ENCODE results near the gene PHACTR2.

Gene PHACTR2

DNA sequence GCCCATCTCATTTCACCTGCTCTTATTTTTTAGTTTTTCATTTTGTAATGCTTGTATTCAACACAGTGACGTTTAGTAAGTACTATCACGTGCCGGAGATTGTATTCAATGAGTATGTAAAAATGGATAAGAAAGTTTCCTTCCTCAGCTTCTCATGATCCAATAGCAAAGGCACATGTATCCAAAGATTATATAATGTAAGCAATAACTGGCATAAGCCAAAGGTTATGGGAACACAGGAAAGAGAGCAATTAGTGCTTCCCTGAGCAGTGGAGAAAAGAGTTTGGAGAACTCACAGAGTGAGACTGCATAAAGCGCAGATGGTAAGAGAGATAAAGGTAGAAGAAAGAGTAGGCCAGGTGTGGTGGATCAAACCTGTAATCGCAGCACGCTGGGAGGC lies 143.6 kb downstream of the PHACTR2 start:
- Histone ChIP-seq H3K4me3 (ENCODE audit: low read depth, low read length) (no peak overlapping the region), H3K36me3 (no peaks in the 10 kb centered on the region), H3K4me1 (no peaks in the 10 kb centered on the region), H3K27me3 (no peaks in the 10 kb centered on the region), H3K9me3 (no peaks in the 10 kb centered on the region)
- TF ChIP-seq, protein P1, sequence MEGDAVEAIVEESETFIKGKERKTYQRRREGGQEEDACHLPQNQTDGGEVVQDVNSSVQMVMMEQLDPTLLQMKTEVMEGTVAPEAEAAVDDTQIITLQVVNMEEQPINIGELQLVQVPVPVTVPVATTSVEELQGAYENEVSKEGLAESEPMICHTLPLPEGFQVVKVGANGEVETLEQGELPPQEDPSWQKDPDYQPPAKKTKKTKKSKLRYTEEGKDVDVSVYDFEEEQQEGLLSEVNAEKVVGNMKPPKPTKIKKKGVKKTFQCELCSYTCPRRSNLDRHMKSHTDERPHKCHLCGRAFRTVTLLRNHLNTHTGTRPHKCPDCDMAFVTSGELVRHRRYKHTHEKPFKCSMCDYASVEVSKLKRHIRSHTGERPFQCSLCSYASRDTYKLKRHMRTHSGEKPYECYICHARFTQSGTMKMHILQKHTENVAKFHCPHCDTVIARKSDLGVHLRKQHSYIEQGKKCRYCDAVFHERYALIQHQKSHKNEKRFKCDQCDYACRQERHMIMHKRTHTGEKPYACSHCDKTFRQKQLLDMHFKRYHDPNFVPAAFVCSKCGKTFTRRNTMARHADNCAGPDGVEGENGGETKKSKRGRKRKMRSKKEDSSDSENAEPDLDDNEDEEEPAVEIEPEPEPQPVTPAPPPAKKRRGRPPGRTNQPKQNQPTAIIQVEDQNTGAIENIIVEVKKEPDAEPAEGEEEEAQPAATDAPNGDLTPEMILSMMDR (IDR thresholded peaks at IDR 0.05; ENCODE audit: low read depth, low read length): no peak
- no peak for DNase-seq

DNA sequence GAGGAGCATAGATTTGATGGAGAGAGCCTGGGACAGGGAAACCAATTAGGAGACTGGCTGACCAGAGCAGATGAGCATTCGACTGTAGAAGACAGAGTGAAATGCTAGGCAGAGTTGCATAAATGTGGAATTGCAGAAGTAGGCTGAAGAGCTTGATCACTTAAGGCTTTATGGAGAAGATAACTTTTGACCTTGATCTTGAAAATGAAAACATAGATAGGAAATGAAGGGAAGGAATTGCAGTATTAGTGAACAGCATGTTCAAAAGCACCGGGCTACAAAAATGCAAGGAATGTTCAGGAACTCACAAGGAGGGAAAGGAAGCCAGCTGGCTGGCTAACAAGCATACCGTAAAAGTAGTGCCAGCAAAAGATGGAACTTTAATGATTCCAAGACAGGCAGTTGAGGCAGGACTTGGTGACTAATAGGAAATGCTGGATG lies 144.8 kb downstream of the PHACTR2 start:
- Histone ChIP-seq H3K9me3 (no peaks in the 10 kb centered on the region), H3K36me3 (no peaks in the 10 kb centered on the region), H3K4me1 (no peaks in the 10 kb centered on the region), H3K27me3 (no peaks in the 10 kb centered on the region), H3K4me3 (ENCODE audit: low read depth, low read length) (no peak overlapping the region)
- TF ChIP-seq, protein P1 (IDR thresholded peaks at IDR 0.05; ENCODE audit: low read depth, low read length): no peak
- DNase-seq: no peak

DNA sequence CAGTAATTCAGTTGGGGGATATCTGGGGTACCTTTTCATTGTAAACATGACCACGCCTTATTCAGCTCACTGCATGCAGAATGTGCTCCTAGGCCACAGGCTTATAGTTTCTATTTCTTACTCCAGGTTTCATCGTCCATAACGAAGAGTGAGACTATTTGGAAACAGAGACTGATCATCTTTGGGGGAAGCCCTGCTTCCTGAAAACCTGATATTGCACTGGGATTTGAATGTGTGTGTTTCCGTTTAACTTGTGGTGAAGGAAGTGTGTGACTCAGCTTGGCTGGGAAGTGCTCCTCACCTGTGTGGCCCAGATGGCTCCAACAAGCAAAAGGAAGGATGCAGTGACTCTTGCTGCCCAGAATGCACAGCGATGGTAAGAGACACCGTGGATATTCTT lies 145.8 kb downstream of the PHACTR2 start:
- Histone ChIP-seq H3K4me3 (ENCODE audit: low read depth, low read length) (no peak overlapping the region), H3K36me3 (no peaks in the 10 kb centered on the region), H3K27me3 (no peaks in the 10 kb centered on the region), H3K4me1 (no peaks in the 10 kb centered on the region), H3K9me3 (no peaks in the 10 kb centered on the region)
- TF ChIP-seq, protein P1 (IDR thresholded peaks at IDR 0.05; ENCODE audit: low read depth, low read length): no peak
- no peak for DNase-seq

DNA sequence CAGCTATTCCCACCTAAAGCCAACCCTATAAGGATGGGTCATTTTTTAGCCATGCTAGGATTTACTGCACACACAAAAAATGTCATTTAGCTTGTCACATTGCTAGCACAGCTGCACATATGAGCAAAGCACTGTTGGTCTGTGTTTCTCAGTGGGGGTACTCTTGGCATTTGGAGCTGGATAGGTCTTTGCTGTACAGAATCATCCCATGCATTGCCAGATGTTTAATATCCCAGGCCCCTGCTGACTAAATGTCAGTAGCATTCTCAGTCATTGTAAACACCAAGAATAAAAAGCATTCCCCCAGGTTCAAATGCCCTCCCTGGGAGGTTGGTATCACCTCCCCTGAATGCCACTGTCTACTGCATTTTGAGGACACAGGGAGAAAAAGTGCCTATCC lies 150.8 kb downstream of the PHACTR2 start:
- H3K9me3 ChIP-seq: no peaks in the 10 kb centered on the region
- TF ChIP-seq, protein P1 (IDR thresholded peaks at IDR 0.05; ENCODE audit: low read depth, low read length): no peak
- H3K4me1 ChIP-seq: no peaks in the 10 kb centered on the region
- no peaks in the 10 kb centered on the region for H3K36me3 ChIP-seq
- DNase-seq: no peak
- no peak overlapping the region for H3K4me3 ChIP-seq (ENCODE audit: low read depth, low read length)
- no peaks in the 10 kb centered on the region for H3K27me3 ChIP-seq

DNA sequence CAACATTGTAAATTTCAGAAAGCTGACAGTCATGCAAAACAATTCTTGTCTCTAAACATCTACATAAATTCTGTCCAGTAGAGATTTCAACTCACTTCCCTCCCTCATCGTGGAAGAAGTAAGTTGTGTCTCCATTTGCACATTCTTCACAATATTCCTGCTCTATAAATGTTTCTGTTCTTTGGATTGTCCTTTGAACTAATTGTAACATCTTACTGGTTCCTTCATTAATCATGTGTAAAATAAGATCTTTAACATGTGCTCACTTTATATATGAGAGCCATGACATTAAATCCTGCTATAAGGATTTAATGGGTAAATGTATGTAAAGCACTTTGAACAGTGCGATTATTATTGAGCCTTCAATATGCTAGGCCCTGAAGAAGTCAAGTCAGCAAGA lies 158.4 kb downstream of the PHACTR2 start:
- Histone ChIP-seq H3K4me3 (ENCODE audit: low read depth, low read length) (no peak overlapping the region), H3K4me1 (no peaks in the 10 kb centered on the region), H3K27me3 (peaks cover 2% of the 10 kb centered on the region), H3K9me3 (no peaks in the 10 kb centered on the region), H3K36me3 (no peaks in the 10 kb centered on the region)
- TF ChIP-seq, protein P1 (IDR thresholded peaks at IDR 0.05; ENCODE audit: low read depth, low read length): no peak
- DNase-seq: no peak

DNA sequence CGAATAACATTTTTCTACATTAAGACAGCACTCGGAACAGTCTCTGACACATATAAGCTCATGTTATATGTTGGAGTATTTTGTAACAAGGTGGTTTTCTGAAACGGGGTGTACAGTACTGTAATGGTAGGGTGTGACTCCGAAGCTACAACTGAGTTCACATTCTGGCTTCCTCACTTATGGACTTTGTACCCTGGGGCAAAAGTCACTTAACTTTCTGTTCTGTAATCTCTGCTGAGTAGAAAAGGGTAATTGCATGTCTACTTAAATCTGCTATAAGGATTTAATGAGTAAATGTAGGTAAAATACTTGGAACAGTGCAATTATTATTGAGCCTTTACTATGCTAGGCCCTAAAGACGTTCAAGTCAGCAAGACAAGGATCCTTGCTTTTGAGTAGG lies 160.6 kb downstream of the PHACTR2 start:
- Histone ChIP-seq H3K36me3 (no peaks in the 10 kb centered on the region), H3K9me3 (no peaks in the 10 kb centered on the region), H3K4me1 (no peaks in the 10 kb centered on the region), H3K4me3 (ENCODE audit: low read depth, low read length) (no peak overlapping the region), H3K27me3 (peaks cover 2% of the 10 kb centered on the region)
- TF ChIP-seq, protein P1 (IDR thresholded peaks at IDR 0.05; ENCODE audit: low read depth, low read length): no peak
- no peak for DNase-seq

Measured in BE2C (cell line).